ENCODE data around the gene GALNT1.

GALNT1 gene

GRCh38 chr18:35662293-35663062, 80.9 kb downstream of the GALNT1 start:
- no peak for TF ChIP-seq CTCF (IDR thresholded peaks at IDR 0.05; ENCODE audit: low read depth, low read length)
- H3K4me3 ChIP-seq (ENCODE audit: low read depth, low read length) = no peak overlapping the region

- TF ChIP-seq CTCF (IDR thresholded peaks at IDR 0.05; ENCODE audit: low read depth, low read length) = no peak
- no peak overlapping the region for H3K4me3 ChIP-seq (ENCODE audit: low read depth, low read length)
Observed at GRCh38 chr18:35671966-35672603, 90.5 kb downstream of the GALNT1 start.

- no peak for TF ChIP-seq CTCF (IDR thresholded peaks at IDR 0.05; ENCODE audit: low read depth, low read length)
- H3K4me3 ChIP-seq (ENCODE audit: low read depth, low read length) = no peak overlapping the region
Observed at GRCh38 chr18:35672897-35673296, 91.4 kb downstream of the GALNT1 start.

- H3K4me3 ChIP-seq (ENCODE audit: low read depth, low read length) = no peak overlapping the region
- no peak for TF ChIP-seq CTCF (IDR thresholded peaks at IDR 0.05; ENCODE audit: low read depth, low read length)
Observed at GRCh38 chr18:35673682-35674081, 92.1 kb downstream of the GALNT1 start.

- no peak for TF ChIP-seq CTCF (IDR thresholded peaks at IDR 0.05; ENCODE audit: low read depth, low read length)
- H3K4me3 ChIP-seq (ENCODE audit: low read depth, low read length) = no peak overlapping the region
Observed at GRCh38 chr18:35680139-35680551, 98.6 kb downstream of the GALNT1 start.

GRCh38 chr18:35682281-35682867, 100.8 kb downstream of the GALNT1 start:
- no peak for TF ChIP-seq CTCF (IDR thresholded peaks at IDR 0.05; ENCODE audit: low read depth, low read length)
- no peak overlapping the region for H3K4me3 ChIP-seq (ENCODE audit: low read depth, low read length)

- no peak for TF ChIP-seq CTCF (IDR thresholded peaks at IDR 0.05; ENCODE audit: low read depth, low read length)
- no peak overlapping the region for H3K4me3 ChIP-seq (ENCODE audit: low read depth, low read length)
Observed at GRCh38 chr18:35683021-35683420, 101.5 kb downstream of the GALNT1 start.
